Pancreas (tissue), 10 donors: ENCODE measurements around the gene WDTC1. TPM values are rescaled to one million over a fixed set of nuclear protein-coding genes. Genes with fewer than 3 reads are reported as not detected.
A peak's percentile ranks its signal among the peaks of the same experiment; 100 is the strongest.

Source experiments
- ATAC-seq, 4 donors: fragments of 200-7000 bp; cut with Tn5 transposase; one replicate each; pipeline versions ENCODE4 v1.8.0 to v1.9.1; 2020; ENCODE audit warnings: mild to moderate bottlenecking in 4 of 4, moderate library complexity in 4 of 4
- DNase-seq, 6 donors: peaks; one replicate each; pipeline ENCODE4 v3.0.0-alpha.2; 2020
- FAIRE-seq: peaks from 2 replicates; lab custom pipeline; 2012; peaks lifted over from hg19 to GRCh38; lab: Jason Lieb, UNC
- H3K27ac ChIP-seq, 4 donors: fragments of 200-600 bp; sonication (generic); 1 replicate in 3 of 4; 2 replicates in 1 of 4; pipeline versions ENCODE4 v1.5.0 to v1.8.0; 2020
- H3K27me3 ChIP-seq, 4 donors: fragments of 200-600 bp; one replicate each; pipeline ENCODE4 v1.8.0; 2021
- H3K36me3 ChIP-seq, 3 donors: fragments of 200-600 bp; sonication (generic) in 1 of 3; one replicate each; pipeline versions ENCODE4 v1.5.0 to v1.8.0; 2020 to 2021
- H3K4me1 ChIP-seq, 3 donors: fragments of 200-600 bp; one replicate each; pipeline ENCODE4 v1.8.0; 2021
- H3K4me3 ChIP-seq, 4 donors: fragments of 200-600 bp; sonication (generic) in 2 of 4; one replicate each; pipeline versions ENCODE4 v1.5.0 to v1.8.0; 2020 to 2021
- H3K9me3 ChIP-seq, 4 donors: fragments of 200-600 bp; one replicate each; pipeline ENCODE4 v1.8.0; 2021
- WGBS, 2 donors: extraction: QIAGEN DNeasy Blood & Tissue Kit; methylation state at CpG; one replicate each; pipeline ENCODE4 v1.1.7; 2013; 5-methylcytosine and 5-hydroxymethylcytosine counted together
- intact Hi-C, 3 donors: fragments of 100-400 bp; cut with DNase I; formaldehyde crosslinking; loops; one replicate each; pipeline versions ENCODE4 v1.11.1 to v1.14.2; 2022
- polyA plus RNA-seq, 2 donors: library from polyadenylated mRNA; stranded (reverse); fragments of 200-250 nt; gene quantifications; one replicate each; pipeline ENCODE4 v1.2.3, GENCODE V29; 2013
- total RNA-seq, 6 donors: library from RNA; stranded (reverse); fragmentation: NEBNext Ultra II Directional in 4 of 6; extraction: Animal tissue kit (Norgen Biotek cat#: 25700) in 4 of 6; gene quantifications; one replicate each; pipeline versions ENCODE4 v1.2.1 to v1.2.4, GENCODE V29; 2021 to 2023
- TF ChIP-seq, protein P1 (sequence below), 4 donors: fragments of 200-600 bp; sonication (generic) in 3 of 4; IDR thresholded peaks; one replicate each; pipeline versions ENCODE4 v1.5.0 to v1.8.0; 2021; ENCODE audit warnings: antibody characterized with exemption in 4 of 4
- donor health status: healthy with polysubstance abuse.
- donor health status: DM: no; HTN: no; CAD: no; lungs with moderate emphysema.
- donor health status: DM: no; HTN: no; CAD: no.
- donor health status: control.
- donor health status: control.
- donor health status: Bipolar disorder and iron deficiency.
- donor health status: DM: yes; HTN: yes; CAD: no.
- donor health status: DM: no; HTN: no; CAD: no.
- donor health status: DM: no; HTN: no; CAD: no.
- donor health status: DM: yes; HTN: yes; CAD: no.

The WDTC1 gene
- total and polyA plus RNA-seq, 8 donors: 12.2 to 33.2 (median 18.2) TPM

DNA sequence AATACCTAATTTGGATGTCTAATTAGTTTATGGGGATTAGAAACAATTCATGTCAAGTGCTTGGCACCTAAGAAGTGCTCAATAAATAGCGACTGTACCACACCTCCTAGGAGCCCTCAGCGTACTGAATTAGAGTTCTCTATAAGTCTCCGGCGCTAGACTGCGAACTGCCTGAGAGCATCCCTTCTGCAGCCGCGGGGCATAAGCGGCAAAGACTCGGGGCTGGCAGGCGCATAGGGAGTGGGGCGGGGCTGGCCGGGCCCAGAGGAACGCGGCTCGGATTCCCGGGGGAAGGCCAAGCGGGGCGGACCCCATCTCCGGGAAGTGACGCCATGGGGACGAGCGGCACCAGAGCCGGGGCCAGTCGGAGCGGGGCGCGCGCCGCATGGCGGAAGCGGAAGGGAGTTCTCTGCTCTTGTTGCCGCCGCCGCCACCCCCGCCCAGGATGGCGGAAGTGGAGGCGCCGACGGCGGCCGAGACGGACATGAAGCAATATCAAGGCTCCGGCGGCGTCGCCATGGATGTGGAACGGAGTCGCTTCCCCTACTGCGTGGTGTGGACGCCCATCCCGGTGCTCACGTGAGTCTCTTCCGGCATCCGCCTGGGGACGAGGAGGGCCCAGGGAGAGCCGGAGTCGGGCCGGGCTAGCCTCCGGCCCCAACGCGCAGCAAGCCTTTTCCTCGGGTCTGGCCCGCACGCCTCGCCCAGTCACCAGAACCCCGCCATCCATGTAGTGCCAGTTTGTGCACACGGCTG, 87.6 kb downstream of the WDTC1 start, which contains the start of gene TMEM222:
TSS of gene TMEM222 (plus strand) at position 351 of the 756 bp plus-strand sequence. CDS start at position 386, 35 bp downstream.
- Histone ChIP-seq H3K27me3 (no peaks in the 10 kb centered on the region), H3K27ac (peak within 1 kb of the TSS; percentile 61 to 81 (median 77)), H3K9me3 (no peaks in the 10 kb centered on the region), H3K4me1 (peaks cover 0 to 17% (median 7%) of the 10 kb centered on the region in 3 donors), H3K4me3 (peak within 1 kb of the TSS; percentile 70 to 94 (median 88)), H3K36me3 (peaks cover 0 to 6% (median 0%) of the 10 kb centered on the region in 3 donors)
- TF ChIP-seq, protein P1, sequence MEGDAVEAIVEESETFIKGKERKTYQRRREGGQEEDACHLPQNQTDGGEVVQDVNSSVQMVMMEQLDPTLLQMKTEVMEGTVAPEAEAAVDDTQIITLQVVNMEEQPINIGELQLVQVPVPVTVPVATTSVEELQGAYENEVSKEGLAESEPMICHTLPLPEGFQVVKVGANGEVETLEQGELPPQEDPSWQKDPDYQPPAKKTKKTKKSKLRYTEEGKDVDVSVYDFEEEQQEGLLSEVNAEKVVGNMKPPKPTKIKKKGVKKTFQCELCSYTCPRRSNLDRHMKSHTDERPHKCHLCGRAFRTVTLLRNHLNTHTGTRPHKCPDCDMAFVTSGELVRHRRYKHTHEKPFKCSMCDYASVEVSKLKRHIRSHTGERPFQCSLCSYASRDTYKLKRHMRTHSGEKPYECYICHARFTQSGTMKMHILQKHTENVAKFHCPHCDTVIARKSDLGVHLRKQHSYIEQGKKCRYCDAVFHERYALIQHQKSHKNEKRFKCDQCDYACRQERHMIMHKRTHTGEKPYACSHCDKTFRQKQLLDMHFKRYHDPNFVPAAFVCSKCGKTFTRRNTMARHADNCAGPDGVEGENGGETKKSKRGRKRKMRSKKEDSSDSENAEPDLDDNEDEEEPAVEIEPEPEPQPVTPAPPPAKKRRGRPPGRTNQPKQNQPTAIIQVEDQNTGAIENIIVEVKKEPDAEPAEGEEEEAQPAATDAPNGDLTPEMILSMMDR (IDR thresholded peaks at IDR 0.05): peak in 2 of 4 donors; percentile 25 to 30
- peak; percentile 96 to 99 (median 98) for DNase-seq
- intact Hi-C loops: no loop called here
- peak; percentile 99 to 100 (median 99) for ATAC-seq
- no peak for FAIRE-seq
- 0 to 1% methylated on average over 55 to 67 of the region's 67 CpGs for WGBS, 2 donors

DNA sequence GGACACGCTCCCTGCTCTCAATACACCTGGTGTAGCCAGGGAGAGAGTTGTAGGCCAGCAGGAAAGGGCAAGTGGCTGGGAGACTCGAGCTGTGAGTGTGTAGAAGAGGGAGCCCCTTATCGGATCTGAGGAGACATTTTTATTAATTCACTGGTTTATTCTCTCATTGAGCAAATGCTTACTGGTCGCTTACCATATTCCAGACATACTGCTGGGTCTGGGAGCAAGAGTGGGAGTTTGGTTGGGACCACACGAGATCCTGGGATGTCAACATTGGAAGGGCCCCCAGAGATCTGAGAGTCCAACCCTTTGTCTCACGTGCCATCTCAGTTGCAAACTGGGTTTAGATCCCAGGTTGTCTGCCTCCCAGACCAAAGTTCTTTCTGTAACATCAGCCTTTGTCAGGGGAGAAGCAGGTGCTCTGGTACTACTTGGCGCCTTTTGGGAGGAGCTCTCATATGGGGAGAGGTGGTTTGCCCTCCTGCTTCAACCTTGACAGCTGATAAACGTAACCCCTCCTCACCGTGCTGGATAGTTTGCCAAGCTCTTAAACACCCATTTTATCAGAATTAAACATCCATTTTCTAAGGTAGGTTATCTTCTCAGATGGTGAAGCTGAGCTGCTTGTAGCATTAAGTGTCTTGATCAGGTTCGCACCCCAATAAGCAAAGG, 88.3 kb downstream of the WDTC1 start:
- Histone ChIP-seq H3K4me1 (peaks cover 0 to 17% (median 7%) of the 10 kb centered on the region in 3 donors), H3K9me3 (no peaks in the 10 kb centered on the region), H3K36me3 (peaks cover 0 to 6% (median 0%) of the 10 kb centered on the region in 3 donors), H3K27me3 (no peaks in the 10 kb centered on the region), H3K27ac (peak overlapping the region; percentile 61 to 81 (median 77)), H3K4me3 (peak overlapping the region; percentile 70 to 94 (median 88))
- intact Hi-C loops: no loop called here
- WGBS, 2 donors: 7 to 8% methylated on average over 10 of the region's 10 CpGs
- ATAC-seq: no peak
- no peak for DNase-seq
- no peak for FAIRE-seq
- TF ChIP-seq, protein P1 (IDR thresholded peaks at IDR 0.05): no peak

DNA sequence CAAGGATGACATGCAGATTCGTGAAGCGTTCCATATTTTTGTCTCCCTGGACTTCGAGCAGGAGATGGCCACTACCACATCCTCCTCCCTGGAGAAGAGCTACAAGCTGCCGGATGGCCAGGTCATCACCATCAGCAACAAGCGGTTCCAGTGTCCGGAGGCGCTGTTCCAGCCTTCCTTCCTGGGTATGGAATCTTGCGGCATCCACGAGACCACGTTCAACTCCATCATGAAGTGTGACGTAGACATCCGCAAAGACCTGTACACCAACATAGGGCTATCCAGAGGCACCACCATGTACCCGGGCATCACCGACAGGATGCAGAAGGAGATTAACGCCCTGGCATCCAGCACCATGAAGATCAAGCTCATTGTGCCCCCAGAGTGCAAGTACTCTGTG, 90.9 kb downstream of the WDTC1 start:
- H3K4me1 ChIP-seq: peaks cover 0 to 17% (median 7%) of the 10 kb centered on the region in 3 donors
- no peaks in the 10 kb centered on the region for H3K9me3 ChIP-seq
- intact Hi-C loops: no loop called here
- ATAC-seq: no peak
- H3K4me3 ChIP-seq: no peak overlapping the region
- FAIRE-seq: no peak
- H3K36me3 ChIP-seq: peaks cover 0 to 6% (median 0%) of the 10 kb centered on the region in 3 donors
- H3K27ac ChIP-seq: no peak overlapping the region
- DNase-seq: no peak
- TF ChIP-seq, protein P1 (IDR thresholded peaks at IDR 0.05): no peak
- no peaks in the 10 kb centered on the region for H3K27me3 ChIP-seq
- WGBS, 2 donors: 87 to 89% methylated on average over 15 of the region's 15 CpGs

DNA sequence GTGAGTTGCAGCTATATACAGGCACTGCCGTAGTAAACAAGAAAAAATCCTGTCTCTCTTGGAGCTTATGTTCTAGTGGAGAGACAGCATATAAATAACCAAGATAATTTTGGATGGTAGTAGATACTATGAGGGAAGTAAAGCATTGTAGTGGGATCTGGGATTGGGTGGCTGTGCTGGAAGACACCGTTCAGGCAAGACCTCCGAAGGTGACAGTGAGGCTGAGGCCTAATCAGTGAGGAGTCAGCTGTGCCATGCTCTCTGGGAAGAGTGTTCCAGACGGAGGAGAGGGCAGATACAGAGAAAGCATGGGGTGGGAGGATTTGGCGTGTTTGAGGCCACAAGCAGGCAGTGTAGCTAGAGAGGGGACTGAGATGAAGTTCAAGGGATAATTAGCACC, 93.5 kb downstream of the WDTC1 start:
- no peaks in the 10 kb centered on the region for H3K9me3 ChIP-seq
- intact Hi-C loops: no loop called here
- ATAC-seq (no peak), FAIRE-seq (no peak), DNase-seq (no peak)
- TF ChIP-seq, protein P1 (IDR thresholded peaks at IDR 0.05): no peak
- WGBS, 2 donors: 80 to 81% methylated on average over 5 of the region's 5 CpGs
- H3K27ac ChIP-seq: no peak overlapping the region
- peaks cover 0 to 6% (median 0%) of the 10 kb centered on the region in 3 donors for H3K36me3 ChIP-seq
- peaks cover 0 to 12% (median 7%) of the 10 kb centered on the region in 3 donors for H3K4me1 ChIP-seq
- no peak overlapping the region for H3K4me3 ChIP-seq
- H3K27me3 ChIP-seq: no peaks in the 10 kb centered on the region
